GM10847 (cell line): Measurements from ENCODE around the gene RASGEF1C.

Experiments
- POLR2A ChIP-seq: IDR thresholded peaks from 2 replicates; pipeline ENCODE4 v1.6.1; 2011; ENCODE audit not compliant: insufficient read length; ENCODE audit errors: extremely low read depth

RASGEF1C gene

DNA sequence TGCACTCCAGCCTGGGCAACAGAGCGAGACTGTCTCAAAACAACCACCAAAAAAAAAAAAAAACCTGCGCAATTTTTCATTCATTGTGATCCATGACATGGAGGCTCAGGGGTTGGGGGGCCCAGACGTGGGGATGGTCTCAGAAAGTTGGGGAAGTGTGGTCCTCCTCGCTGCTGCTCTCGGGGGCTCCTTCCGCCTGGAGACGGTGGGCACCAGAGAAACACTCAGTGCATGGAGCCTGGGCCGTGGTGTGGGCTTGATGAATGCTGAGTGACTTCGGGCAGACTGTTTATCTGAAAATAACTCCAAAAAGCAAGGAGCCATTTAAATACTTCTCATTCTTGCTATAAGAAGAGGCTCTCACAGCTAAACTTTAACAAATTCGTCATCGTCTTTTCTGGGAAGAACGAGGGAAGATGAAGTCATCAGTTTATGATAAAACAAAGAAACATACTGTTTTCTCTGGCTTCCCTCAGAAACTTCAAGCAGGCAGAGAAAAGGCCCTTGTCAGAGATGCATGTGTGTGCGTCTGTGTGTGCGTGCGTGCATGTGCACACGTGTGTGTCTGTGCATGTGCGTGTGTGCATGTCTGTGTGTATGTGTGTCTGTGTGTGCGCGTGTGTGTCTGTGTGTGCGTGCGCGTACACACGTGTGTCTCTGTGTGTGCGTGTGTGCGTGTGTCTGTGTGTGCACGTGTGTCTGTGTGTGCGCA, 35.0 kb downstream of the RASGEF1C start:
- TF ChIP-seq POLR2A = no peak

DNA sequence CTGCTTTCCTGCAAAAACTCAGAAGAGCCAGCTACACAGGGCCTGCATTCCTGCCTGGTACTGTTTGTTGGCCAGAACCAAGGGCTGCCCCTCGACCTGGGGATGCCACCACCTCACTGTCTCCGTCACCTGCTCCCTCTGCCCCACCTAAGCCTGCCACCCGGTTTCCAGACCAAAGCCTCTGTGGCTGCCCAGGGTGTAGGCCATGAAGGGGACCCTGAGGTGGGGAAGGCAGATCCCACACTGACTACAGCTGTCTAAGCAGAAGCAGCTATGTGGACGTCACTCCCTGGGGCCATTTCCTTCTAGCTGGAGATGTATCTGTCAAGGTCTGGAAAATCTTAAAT, 35.8 kb downstream of the RASGEF1C start:
- no peak for TF ChIP-seq POLR2A

- no peak for TF ChIP-seq POLR2A
Measured at GRCh38 chr5:180172447-180173197, 36.4 kb downstream of the RASGEF1C start.

DNA sequence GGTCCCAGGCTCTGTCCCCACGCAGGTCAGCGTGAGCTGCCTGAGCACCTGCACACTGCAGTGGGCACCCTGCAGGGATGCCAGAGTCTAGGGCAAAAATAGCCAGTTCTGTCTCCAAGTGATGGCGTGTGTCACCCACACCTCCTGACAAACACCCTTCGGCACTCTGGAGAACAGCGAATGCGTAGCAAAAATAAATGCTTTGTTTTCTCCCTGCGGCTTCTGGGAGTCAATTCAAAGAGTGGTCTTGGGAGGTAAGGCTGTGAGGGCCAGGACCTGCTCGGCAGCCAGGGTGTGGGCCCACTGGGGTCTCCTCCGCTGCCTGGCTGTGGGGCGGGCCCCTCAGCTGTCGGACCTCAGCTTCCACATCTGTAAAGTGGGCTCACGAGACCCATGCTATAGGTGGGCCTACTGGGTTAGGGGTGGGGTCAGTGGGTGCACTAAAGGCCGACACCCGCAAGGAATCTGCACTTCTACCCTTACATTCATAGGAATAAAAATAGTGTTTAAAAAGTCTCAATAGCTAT, 37.4 kb downstream of the RASGEF1C start:
- no peak for TF ChIP-seq POLR2A

GRCh38 chr5:180170810-180171567, 38.0 kb downstream of the RASGEF1C start:
- no peak for TF ChIP-seq POLR2A

DNA sequence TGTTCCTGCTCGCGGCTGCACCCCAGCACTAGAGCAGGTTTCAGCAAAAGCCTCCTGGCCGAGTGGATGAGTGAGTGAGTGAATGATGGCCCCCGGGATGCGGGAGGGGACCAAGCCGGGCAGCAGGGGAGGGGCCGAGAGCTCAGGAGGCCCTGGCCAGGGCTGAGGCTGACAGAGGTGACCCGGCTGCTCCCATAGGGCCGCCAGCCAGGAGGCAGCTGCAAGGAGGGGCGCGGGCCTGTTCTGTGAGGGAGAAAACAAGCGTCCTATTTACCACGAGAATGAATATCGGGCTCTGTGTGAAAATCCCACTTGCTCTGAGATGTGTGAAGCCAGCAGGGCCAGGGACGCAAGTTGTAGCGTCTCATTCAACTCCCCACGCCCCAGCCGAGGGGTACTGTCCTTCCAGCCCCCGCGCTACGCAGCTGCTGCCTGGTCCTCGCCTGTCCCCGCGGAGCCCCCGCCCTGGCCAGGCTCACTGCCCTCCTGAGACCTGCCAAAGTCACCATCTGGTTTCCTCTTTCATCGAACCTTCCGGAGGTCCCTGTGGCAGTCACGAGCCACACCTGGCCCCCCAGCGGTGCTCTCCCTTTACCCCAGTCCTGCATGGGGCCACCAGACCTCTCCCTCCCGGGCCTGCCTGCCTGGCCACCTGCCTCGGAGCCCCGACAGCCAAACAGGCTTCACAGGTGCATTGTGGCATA, 38.8 kb downstream of the RASGEF1C start:
- no peak for TF ChIP-seq POLR2A

- no peak for TF ChIP-seq POLR2A
Measured at GRCh38 chr5:180169248-180170105, 39.5 kb downstream of the RASGEF1C start.

GRCh38 chr5:180168758-180169157, 40.3 kb downstream of the RASGEF1C start:
- TF ChIP-seq POLR2A = no peak

DNA sequence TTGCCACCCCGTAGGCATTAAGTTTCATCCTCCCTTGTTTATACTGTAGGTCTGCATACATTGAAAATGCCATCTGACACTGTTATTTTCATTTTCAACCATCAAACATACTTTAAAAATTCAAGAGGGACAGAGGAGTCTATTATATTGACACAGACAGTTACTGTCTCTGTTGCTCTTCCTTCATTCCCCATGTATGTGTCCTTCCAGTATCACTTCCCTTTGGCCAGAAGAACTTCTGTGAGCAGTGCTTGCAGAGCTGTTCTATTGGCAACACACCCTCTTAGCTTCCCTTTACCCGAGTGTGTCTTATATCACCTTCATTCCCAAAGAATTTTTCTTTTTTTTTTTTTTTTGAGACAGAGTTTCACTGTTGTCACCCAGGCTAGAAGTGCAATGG, 42.8 kb downstream of the RASGEF1C start:
- no peak for TF ChIP-seq POLR2A

- no peak for TF ChIP-seq POLR2A
Measured at GRCh38 chr5:180162304-180162661, 46.7 kb downstream of the RASGEF1C start.

DNA sequence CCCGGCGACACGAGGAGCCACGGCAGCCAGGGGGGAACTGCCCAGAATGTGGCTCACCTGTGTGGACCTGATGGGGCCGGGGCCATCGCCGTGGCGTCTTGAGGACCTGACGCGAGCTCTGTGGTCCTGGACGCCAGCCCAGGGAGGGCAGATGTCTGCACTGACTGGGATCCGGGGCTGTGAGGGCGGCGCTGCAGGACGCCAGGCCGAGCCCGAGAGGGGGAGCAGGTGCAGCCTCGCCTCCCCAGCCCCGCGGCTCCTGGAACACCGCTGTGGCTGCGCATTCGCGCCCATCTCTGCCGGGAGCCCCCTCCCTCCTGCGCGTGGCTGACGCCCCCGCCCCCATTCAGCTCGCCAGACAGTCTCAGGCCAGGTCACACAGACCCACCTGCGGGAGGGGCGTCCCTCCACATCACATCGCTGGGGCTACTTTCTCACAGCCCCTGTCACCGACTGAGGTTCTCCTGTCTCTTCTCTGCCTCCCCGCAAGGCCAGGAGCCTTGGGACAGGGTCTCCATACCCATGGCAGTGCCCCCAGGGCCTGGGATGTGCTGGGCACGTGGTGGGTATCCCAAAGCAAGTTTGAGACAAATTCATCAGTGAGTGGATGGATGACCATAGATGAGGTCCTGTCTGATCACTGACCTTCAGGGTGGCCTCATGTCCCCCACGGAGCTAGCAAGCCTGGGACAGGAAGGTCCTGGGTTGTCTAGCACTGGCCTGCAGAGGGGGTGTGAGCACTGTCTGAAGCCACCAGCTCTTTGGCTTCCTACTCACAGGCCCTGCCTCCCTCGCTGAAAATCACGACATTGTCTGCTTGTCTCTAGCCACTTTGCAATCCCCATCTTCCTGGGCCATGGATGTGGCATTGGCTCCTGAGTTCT, 47.3 kb downstream of the RASGEF1C start:
- TF ChIP-seq POLR2A = no peak

DNA sequence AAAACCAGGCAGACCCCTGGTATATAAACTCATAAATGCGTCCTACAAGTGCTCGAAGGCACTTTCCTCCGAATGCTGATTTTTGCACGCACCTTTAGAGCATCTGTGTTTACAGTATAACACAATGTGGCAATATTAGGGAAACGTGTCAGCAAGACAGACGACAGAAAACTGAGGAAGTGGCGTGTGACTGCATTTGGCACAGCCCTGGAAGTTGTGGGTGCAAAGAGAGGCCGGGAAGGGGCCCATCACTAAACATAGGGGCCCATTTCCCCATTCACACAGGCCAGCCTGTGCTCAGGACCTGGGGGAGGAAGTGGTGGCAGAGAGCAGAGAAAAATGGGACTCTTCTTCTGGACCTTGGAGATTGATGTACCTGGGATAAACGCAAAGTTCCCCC, 48.2 kb downstream of the RASGEF1C start:
- no peak for TF ChIP-seq POLR2A

GRCh38 chr5:180160215-180160614, 48.8 kb downstream of the RASGEF1C start:
- TF ChIP-seq POLR2A = no peak
